Gastroesophageal sphincter (tissue), 3 donors: Measurements from ENCODE around the gene PABPN1L.

Source experiments
- EP300 ChIP-seq: sonication (generic); formaldehyde crosslinking; IDR thresholded peaks from one replicate; pipeline ENCODE4 v1.6.1; 2017; ENCODE audit warnings: antibody characterized with exemption, mild to moderate bottlenecking
- POLR2A ChIP-seq, 2 donors: fragments of 450-650 bp; IDR thresholded peaks; one replicate each; pipeline ENCODE4 v1.6.1; 2017; ENCODE audit warnings: antibody characterized with exemption in 2 of 2, mild to moderate bottlenecking in 2 of 2, moderate library complexity in 1 of 2
- POLR2AphosphoS5 ChIP-seq: sonication (generic); formaldehyde crosslinking; IDR thresholded peaks from one replicate; pipeline ENCODE4 v1.6.1; 2017; ENCODE audit warnings: antibody characterized with exemption
- TF ChIP-seq, protein P1 (sequence below), 4 experiments: fragments of 200-600 bp in 2 of 4; fragments of 450-650 bp in 2 of 4; sonication (generic) in 1 of 4; IDR thresholded peaks; one replicate each; pipeline ENCODE4 v1.5.1; 2017 to 2019; ENCODE audit warnings: antibody characterized with exemption in 4 of 4, mild to moderate bottlenecking in 2 of 4, moderate library complexity in 2 of 4

- TF ChIP-seq, protein P1, sequence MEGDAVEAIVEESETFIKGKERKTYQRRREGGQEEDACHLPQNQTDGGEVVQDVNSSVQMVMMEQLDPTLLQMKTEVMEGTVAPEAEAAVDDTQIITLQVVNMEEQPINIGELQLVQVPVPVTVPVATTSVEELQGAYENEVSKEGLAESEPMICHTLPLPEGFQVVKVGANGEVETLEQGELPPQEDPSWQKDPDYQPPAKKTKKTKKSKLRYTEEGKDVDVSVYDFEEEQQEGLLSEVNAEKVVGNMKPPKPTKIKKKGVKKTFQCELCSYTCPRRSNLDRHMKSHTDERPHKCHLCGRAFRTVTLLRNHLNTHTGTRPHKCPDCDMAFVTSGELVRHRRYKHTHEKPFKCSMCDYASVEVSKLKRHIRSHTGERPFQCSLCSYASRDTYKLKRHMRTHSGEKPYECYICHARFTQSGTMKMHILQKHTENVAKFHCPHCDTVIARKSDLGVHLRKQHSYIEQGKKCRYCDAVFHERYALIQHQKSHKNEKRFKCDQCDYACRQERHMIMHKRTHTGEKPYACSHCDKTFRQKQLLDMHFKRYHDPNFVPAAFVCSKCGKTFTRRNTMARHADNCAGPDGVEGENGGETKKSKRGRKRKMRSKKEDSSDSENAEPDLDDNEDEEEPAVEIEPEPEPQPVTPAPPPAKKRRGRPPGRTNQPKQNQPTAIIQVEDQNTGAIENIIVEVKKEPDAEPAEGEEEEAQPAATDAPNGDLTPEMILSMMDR (IDR thresholded peaks at IDR 0.05) = no peak
- TF ChIP-seq EP300 = no peak
- TF ChIP-seq POLR2A (IDR thresholded peaks at IDR 0.05) = no peak
- TF ChIP-seq POLR2AphosphoS5 = no peak
Measured at GRCh38 chr16:88886420-88886844, 20.0 kb upstream of the PABPN1L start.
